ENCODE data around the gene HDGFL3. TPM values are rescaled to one million over a fixed set of nuclear protein-coding genes. Genes with fewer than 3 reads are reported as not detected.
A peak's percentile ranks its signal among the peaks of the same experiment; 100 is the strongest.

Gene HDGFL3
- total and polyA plus RNA-seq, 9 of the 15 experiments (the other 6 are each of a cell fraction or from before 2014, with no cell fraction given) = 6.7 to 42.0 (median 31.4) TPM

- peak; percentile 52 for TF ChIP-seq RBBP5 (IDR thresholded peaks at IDR 0.05; ENCODE audit: borderline replicate concordance, insufficient read depth, low read length, poor library complexity, severe bottlenecking)
- TF ChIP-seq COPS2 (conservative IDR thresholded peaks at IDR 0.05) = no peak
- TF ChIP-seq ZSCAN29 (IDR thresholded peaks at IDR 0.05) = no peak
- no peak for TF ChIP-seq ZNF551 (CRISPR knock-in tag; IDR thresholded peaks at IDR 0.05)
Measured at GRCh38 chr15:83106994-83107840, 100.4 kb downstream of the HDGFL3 start, which contains the start of gene TM6SF1 (continued).

GRCh38 chr15:83105440-83105839 lies 102.2 kb downstream of the HDGFL3 start:
- FAIRE-seq = peak; percentile 29
- no peaks in the 10 kb centered on the region for H4K20me1 ChIP-seq (replicated peaks; ENCODE audit: control insufficient read depth, insufficient read depth, low read length)
- ATAC-seq = no peak
- in situ Hi-C loops (cut with MboI) (no loop called here), intact Hi-C loops (cut with micrococcal nuclease) (loop anchor here (5.0 kb wide), 2 partner anchors 93 to 102 kb away; partner anchors contain the start of genes C15orf40 and HDGFL3)
- no peaks in the 10 kb centered on the region for H3K9me3 ChIP-seq (replicated peaks; ENCODE audit: control insufficient read depth, insufficient read depth, low read depth, low read length)
- no peak overlapping the region for H2AFZ ChIP-seq (ENCODE audit: low read depth, low read length)
- BruUV-seq (replicated peaks) = no TSS peak
- H3K4me1 ChIP-seq (replicated peaks in 1 of 2; ENCODE audit: control insufficient read depth in 2 of 2, insufficient read depth in 2 of 2, low read length in 2 of 2) = peaks cover 18 to 24% of the 10 kb centered on the region in 2 experiments; a peak in 4 of 5 replicates
- no peaks in the 10 kb centered on the region for H3K9me1 ChIP-seq (ENCODE audit: control insufficient read depth, insufficient read depth, low read length)
- H3K79me2 ChIP-seq (ENCODE audit: control insufficient read depth, insufficient read depth, low read length) = no peaks in the 10 kb centered on the region
- H3K4me3 ChIP-seq = no peak overlapping the region
- H3K9ac ChIP-seq (ENCODE audit: insufficient read depth in 1 of 2, low read depth in 2 of 2, low read length in 2 of 2) = no peak overlapping the region
- DNase-seq (ENCODE audit: extremely low read depth in 1 of 4, low spot score in 3 of 4) = no peak
- H3K4me2 ChIP-seq (ENCODE audit: insufficient read depth, low read length) = no peak overlapping the region
- TF ChIP-seq CTBP1 (IDR thresholded peaks at IDR 0.05; ENCODE audit: borderline replicate concordance) (peak; percentile 42; the same call in 1 of the 2 replicates), MEIS2 (IDR thresholded peaks at IDR 0.05; ENCODE audit: partially characterized antibody) (peak; percentile 45), SPI1 (IDR thresholded peaks at IDR 0.05; ENCODE audit: borderline replicate concordance, low read depth, low read length) (peak; percentile 66; the same call in 1 of the 2 replicates), ZEB2 (IDR thresholded peaks at IDR 0.05) (0 out of 2 replicates have a peak, but pooled peaks have one; percentile 37), ZNF274 (IDR thresholded peaks at IDR 0.05; ENCODE audit: borderline replicate concordance, low read depth, low read length) (no peak), ELF4 (CRISPR knock-in tag; IDR thresholded peaks at IDR 0.05) (no peak), PKNOX1 (IDR thresholded peaks at IDR 0.05) (peak; percentile 54), CEBPG (CRISPR knock-in tag; IDR thresholded peaks at IDR 0.05) (peak; percentile 80), CEBPG (tag; conservative IDR thresholded peaks at IDR 0.05 in 1 of 2, IDR thresholded peaks at IDR 0.05 in 1 of 2) (no peak)
- H3K27me3 ChIP-seq (ENCODE audit: control insufficient read depth in 2 of 2, insufficient read depth in 2 of 2, low read length in 2 of 2) = no peaks in the 10 kb centered on the region; a peak in 1 of 5 replicates
- ChIA-PET CTCF (ENCODE audit: low intra/inter-chr PET ratio) (no interaction called here), POLR2A (interaction anchor here (0.6 to 0.8 kb wide), 2 partner anchors 24 to 1883 kb away, joined by 3 read pairs; no protein-coding TSS in a partner anchor)
- H3K27ac ChIP-seq (ENCODE audit: extremely low read depth, low read depth, low read length) = no peak overlapping the region
- no peaks in the 10 kb centered on the region for H3K36me3 ChIP-seq (ENCODE audit: control insufficient read depth, insufficient read depth, low read length)
- 0% methylated on average over 1 of the region's 1 CpG for WGBS (ENCODE audit: insufficient coverage, low coverage, missing lambda C conversion rate)
